ENCODE data around the gene RAPGEF6.
"Not testable (repeated sequence)": the region's sequence is repeated elsewhere in the genome, so short reads cannot be mapped to it uniquely, and the experiment has no call there.

RAPGEF6 gene

DNA sequence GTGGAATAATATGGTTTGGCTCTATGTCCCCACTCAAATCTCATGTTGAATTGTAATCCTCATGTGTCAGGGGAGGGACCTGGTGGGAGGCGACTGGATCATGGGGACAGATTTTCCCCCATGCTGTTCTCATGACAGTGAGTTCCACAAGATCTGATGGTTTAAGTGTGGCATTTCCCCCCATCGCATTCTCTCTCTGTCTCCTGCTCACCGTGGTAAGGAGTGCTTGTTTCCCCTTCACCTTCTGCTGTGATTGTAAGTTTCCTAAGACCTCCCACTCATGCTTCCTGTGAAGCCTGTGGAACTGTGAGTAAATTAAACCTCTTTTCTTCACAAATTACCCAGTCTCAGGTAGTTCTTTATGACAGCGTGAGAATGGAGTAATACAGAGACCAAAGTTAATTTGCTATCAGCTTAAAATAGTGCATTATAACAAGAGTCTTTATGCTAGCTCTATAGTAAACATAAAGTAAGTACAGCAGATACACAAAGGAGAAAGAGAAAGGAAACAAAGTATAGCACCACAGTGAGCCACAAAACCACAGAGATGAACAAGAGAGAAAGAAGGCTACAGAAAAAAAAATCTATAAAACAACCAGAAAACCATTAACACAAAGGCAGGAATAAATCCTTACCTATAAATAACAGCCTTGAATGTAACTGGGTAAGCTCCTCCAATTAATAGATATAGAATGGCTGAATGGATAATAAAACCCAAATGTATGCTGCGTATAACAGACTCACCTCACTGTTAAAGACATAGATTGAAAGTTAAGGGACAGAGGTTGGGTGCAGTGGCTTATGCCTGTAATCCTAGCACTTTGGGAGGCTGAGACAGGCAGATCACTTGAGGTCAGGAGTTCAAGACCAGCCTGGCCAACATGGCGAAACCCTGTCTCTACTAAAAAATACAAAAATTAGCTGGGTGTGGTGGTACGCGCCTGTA, 39.7 kb downstream of the RAPGEF6 start:
- peaks cover 14% of the 10 kb centered on the region; the same call in 1 of the 2 replicates for H3K36me3 ChIP-seq (ENCODE audit: low read depth)
- no peak for ATAC-seq (ENCODE audit: low read depth)

GRCh38 chr5:131593921-131594320, 41.1 kb downstream of the RAPGEF6 start:
- H3K4me1 ChIP-seq (ENCODE audit: insufficient read depth, poor library complexity, severe bottlenecking) = no peaks in the 10 kb centered on the region
- H3K27me3 ChIP-seq (ENCODE audit: insufficient read depth, poor library complexity, severe bottlenecking) = no peaks in the 10 kb centered on the region
- no peaks in the 10 kb centered on the region for H3K9me3 ChIP-seq (ENCODE audit: severe bottlenecking)
- H3K4me3 ChIP-seq (ENCODE audit: severe bottlenecking) = no peak overlapping the region
- DNase-seq (ENCODE audit: low spot score) = no peak
- H3K36me3 ChIP-seq (ENCODE audit: low read depth) = peaks cover 18% of the 10 kb centered on the region
- H3K27ac ChIP-seq (ENCODE audit: poor library complexity, severe bottlenecking) = no peak overlapping the region
- TF ChIP-seq, protein P1, sequence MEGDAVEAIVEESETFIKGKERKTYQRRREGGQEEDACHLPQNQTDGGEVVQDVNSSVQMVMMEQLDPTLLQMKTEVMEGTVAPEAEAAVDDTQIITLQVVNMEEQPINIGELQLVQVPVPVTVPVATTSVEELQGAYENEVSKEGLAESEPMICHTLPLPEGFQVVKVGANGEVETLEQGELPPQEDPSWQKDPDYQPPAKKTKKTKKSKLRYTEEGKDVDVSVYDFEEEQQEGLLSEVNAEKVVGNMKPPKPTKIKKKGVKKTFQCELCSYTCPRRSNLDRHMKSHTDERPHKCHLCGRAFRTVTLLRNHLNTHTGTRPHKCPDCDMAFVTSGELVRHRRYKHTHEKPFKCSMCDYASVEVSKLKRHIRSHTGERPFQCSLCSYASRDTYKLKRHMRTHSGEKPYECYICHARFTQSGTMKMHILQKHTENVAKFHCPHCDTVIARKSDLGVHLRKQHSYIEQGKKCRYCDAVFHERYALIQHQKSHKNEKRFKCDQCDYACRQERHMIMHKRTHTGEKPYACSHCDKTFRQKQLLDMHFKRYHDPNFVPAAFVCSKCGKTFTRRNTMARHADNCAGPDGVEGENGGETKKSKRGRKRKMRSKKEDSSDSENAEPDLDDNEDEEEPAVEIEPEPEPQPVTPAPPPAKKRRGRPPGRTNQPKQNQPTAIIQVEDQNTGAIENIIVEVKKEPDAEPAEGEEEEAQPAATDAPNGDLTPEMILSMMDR (IDR thresholded peaks at IDR 0.05; ENCODE audit: poor library complexity, severe bottlenecking) = no peak
- no peak for ATAC-seq (ENCODE audit: low read depth)

More for the DNA sequence above, 39.7 kb downstream of the RAPGEF6 start:
- no peak for DNase-seq (ENCODE audit: low spot score)
- no peak overlapping the region for H3K27ac ChIP-seq (ENCODE audit: poor library complexity, severe bottlenecking)
- H3K27me3 ChIP-seq (ENCODE audit: insufficient read depth, poor library complexity, severe bottlenecking) = no peaks in the 10 kb centered on the region
- TF ChIP-seq, protein P1 (IDR thresholded peaks at IDR 0.05; ENCODE audit: poor library complexity, severe bottlenecking) = no peak
- no peaks in the 10 kb centered on the region for H3K4me1 ChIP-seq (ENCODE audit: insufficient read depth, poor library complexity, severe bottlenecking)
- no peaks in the 10 kb centered on the region for H3K9me3 ChIP-seq (ENCODE audit: severe bottlenecking)
- no peak overlapping the region for H3K4me3 ChIP-seq (ENCODE audit: severe bottlenecking)

DNA sequence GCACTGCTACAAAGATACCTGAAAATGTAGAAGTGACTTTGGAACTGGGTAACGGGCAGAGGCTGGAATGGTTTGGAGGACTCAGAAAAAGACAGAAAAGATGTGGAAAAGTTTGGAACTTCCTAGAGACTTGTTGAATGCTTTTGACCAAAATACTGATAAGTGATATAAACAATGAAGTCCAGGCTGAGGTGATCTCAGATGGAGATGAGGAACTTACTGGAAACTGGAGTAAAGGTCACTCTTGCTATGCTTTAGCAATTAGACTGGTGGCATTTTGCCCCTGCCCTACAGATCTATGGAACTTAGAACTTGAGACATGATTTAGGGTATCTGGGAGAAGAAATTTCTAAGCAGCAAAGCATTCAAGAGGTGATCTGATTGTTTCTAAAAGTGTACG, 41.6 kb downstream of the RAPGEF6 start:
- DNase-seq (ENCODE audit: low spot score); H3K4me1 ChIP-seq (ENCODE audit: insufficient read depth, poor library complexity, severe bottlenecking); ATAC-seq (ENCODE audit: low read depth); H3K4me3 ChIP-seq (ENCODE audit: severe bottlenecking); H3K27ac ChIP-seq (ENCODE audit: poor library complexity, severe bottlenecking); H3K27me3 ChIP-seq (ENCODE audit: insufficient read depth, poor library complexity, severe bottlenecking); H3K9me3 ChIP-seq (ENCODE audit: severe bottlenecking): not testable (repeated sequence)
- H3K36me3 ChIP-seq (ENCODE audit: low read depth) = peaks cover 18% of the 10 kb centered on the region

GRCh38 chr5:131589510-131590348, 45.3 kb downstream of the RAPGEF6 start:
- Histone ChIP-seq H3K4me3 (ENCODE audit: severe bottlenecking) (no peak overlapping the region), H3K36me3 (ENCODE audit: low read depth) (peaks cover 13% of the 10 kb centered on the region), H3K4me1 (ENCODE audit: insufficient read depth, poor library complexity, severe bottlenecking) (no peaks in the 10 kb centered on the region), H3K27ac (ENCODE audit: poor library complexity, severe bottlenecking) (no peak overlapping the region), H3K9me3 (ENCODE audit: severe bottlenecking) (no peaks in the 10 kb centered on the region), H3K27me3 (ENCODE audit: insufficient read depth, poor library complexity, severe bottlenecking) (no peaks in the 10 kb centered on the region)
- DNase-seq (ENCODE audit: low spot score) (no peak), ATAC-seq (ENCODE audit: low read depth) (peak; percentile 51; the same call in 2 of the 3 replicates)
- TF ChIP-seq, protein P1 (IDR thresholded peaks at IDR 0.05; ENCODE audit: poor library complexity, severe bottlenecking) = peak; percentile 98

GRCh38 chr5:131587541-131587940, 47.5 kb downstream of the RAPGEF6 start:
- peak; percentile 64 for ATAC-seq (ENCODE audit: low read depth)
- TF ChIP-seq, protein P1 (IDR thresholded peaks at IDR 0.05; ENCODE audit: poor library complexity, severe bottlenecking) = no peak
- Histone ChIP-seq H3K36me3 (ENCODE audit: low read depth) (peaks cover 13% of the 10 kb centered on the region), H3K4me1 (ENCODE audit: insufficient read depth, poor library complexity, severe bottlenecking) (no peaks in the 10 kb centered on the region), H3K27ac (ENCODE audit: poor library complexity, severe bottlenecking) (no peak overlapping the region), H3K9me3 (ENCODE audit: severe bottlenecking) (no peaks in the 10 kb centered on the region), H3K4me3 (ENCODE audit: severe bottlenecking) (no peak overlapping the region), H3K27me3 (ENCODE audit: insufficient read depth, poor library complexity, severe bottlenecking) (no peaks in the 10 kb centered on the region)
- DNase-seq (ENCODE audit: low spot score) = no peak

Measured in RWPE2 (cell line).